HG03045 (cell line): ENCODE data around the gene TMEM140.
"Not testable (repeated sequence)": the region's sequence is repeated elsewhere in the genome, so short reads cannot be mapped to it uniquely, and the experiment has no call there.

ENCODE experiments used
- ATAC-seq: cut with Tn5 transposase; IDR thresholded peaks from one replicate; pipeline ENCODE4 v1.9.1; 2021; ENCODE audit warnings: mild to moderate bottlenecking, moderate library complexity; ENCODE audit not compliant: unreplicated experiment

Gene TMEM140

DNA sequence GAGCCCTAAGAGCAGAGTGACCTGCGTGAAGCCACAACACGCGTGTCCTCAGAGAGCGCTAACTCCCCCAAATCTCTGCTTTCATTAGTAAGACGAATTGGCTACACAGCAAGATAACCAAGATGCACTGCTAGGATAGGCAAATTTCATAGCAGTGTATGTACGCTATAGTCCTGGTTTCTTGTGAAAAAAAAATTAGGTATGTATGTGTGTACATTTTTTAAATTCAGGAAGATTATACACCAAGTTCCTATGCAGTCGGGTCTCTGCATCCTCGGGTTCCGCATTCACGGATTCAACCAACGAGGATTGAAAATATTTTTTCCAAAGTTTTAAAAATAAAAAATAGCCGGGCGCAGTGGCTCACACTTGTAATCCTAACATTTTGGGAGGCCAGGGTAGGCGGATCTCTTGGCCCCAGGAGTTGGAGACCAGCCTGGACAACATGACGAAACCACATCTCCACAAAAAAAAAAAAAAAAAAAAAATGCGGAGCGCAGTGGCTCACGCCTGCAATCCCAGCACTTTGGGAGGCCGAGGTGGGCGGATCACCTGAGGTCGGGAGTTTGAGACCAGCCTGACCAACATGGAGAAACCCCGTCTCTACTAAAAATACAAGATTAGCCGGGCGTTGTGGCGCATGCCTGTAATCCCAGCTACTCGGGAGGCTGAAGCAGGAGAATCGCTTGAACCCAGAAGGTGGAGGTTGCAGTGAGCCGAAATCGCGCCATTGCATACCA is 64.2 kb downstream of the TMEM140 start:
- ATAC-seq = not testable (repeated sequence)

DNA sequence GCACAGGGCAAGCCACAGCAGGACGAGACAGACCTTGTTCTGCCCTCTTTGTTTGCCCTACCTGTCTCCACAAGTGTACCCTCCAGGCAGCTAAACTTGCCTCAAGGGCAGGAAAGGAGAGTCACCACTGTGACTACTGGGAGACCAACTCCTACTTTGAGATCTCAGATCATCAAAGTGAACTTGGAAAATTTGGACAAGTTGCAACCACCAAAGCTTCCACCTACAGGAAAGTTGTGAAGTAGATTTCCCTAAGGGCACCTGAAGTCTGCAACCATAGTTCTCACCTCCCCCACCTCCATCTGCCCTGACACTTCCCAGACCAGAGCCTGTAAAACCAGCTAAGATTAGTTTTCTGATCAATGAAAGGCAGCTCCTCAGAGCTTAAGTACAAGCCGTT is 66.0 kb downstream of the TMEM140 start:
- no peak for ATAC-seq

GRCh38 chr7:135215180-135215579 is 67.3 kb downstream of the TMEM140 start:
- no peak for ATAC-seq

DNA sequence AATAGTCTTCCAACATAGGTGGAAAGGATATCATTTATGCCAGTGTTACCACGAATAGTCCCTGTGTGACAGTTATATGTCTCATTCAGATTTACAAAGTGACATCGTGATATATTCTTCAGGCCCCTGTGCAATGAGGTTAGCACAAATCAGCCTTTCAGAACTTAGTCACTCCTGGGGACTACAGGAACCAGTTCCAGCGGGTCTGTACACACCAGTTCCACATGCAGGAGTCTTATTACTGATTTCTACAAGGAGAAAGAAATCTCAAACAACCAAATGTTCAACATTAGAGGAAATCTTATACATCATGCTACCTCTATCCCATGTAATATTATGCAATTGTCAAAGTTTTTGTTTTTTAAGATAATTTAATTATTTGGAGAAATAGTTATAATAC is 67.8 kb downstream of the TMEM140 start:
- no peak for ATAC-seq
